Nucleus accumbens (tissue), 56 donors: ENCODE results near the gene PDZD7.

ENCODE experiments used
- DNase-seq, 56 donors: peaks; one replicate each; lab custom pipeline; 2025; lab: John Stamatoyannopoulos, UW

Gene PDZD7

DNA sequence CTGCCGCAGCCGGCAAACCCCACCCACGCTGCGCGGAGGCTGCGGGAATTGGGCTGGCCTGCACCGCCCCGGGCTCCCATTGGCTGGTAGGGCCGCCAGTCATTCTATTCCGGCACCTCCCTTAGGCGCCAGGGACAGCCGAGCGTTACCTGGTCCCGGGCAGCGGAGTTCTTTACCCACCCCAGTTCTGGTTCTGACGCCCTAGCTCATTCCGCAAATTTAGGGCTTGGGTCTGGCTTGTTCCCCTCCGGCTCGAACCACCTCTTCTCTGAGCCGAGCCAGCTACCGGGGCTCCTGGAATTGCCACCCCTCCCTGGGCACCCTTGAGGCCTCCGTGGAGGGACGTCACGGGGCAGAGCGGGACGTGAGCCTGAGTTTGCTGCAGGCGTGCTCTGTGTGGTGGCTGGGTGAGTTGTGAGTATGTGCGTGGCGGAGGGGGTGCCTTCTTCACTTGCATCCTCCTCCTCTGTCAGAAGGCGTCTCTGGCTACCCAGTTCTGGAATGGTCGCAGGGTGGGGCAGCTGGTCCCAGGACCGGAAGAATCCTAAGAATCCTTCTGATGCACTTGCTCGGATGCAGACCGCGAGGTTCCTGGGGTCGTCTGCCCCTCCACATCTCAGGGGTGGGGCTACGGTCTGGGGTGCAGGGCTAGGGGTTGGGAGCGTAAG, at the start of gene PDZD7, which contains the start of gene SFXN3:
TSS of gene PDZD7 (minus strand) at position 2 of the 668 bp plus-strand sequence. CDS start 910 bp downstream, outside the sequence.
TSS of gene SFXN3 (plus strand) at position 107 of the 668 bp plus-strand sequence. CDS start 3,461 bp downstream, outside the sequence.
- DNase-seq: peak; percentile 64 to 98 (median 92)

DNA sequence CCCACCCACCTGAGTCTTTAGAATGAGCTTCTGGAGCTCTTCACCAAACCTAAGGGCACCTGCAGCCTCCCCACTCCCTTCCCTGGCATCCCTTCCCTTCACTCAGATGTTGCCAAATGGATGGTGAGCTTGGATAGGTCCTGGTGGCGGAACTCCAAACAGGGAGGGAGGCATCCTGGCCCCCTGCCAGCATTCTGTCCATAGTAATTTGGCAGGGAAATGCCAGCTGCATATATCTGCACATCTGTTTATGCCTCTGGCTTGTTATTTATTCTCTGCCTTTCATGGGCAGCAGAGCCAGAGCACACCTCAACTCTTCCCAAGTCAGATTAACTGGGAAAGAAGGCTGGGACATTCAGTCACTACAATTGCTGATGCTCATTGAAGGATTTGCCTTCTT, 48.9 kb upstream of the PDZD7 start:
- DNase-seq: no peak

DNA sequence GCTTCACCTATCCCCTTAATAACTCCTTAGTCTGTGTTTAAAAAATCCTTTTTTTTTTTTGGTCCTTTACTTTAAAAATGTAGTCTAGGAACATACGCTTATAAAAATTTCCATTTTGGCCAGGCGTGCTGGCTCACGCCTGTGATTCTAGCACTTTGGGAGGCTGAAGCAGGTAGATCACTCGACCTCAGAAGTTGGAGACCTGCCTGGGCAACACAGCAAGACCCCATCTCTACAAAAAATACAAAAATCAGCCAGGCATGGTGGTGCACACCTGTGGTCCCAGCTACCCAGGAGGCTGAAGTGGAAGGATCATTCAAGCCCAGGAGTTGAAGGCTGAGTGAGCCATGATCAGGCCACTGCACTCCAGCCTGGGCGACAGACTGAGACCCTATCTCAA, 45.7 kb upstream of the PDZD7 start:
- no peak for DNase-seq

DNA sequence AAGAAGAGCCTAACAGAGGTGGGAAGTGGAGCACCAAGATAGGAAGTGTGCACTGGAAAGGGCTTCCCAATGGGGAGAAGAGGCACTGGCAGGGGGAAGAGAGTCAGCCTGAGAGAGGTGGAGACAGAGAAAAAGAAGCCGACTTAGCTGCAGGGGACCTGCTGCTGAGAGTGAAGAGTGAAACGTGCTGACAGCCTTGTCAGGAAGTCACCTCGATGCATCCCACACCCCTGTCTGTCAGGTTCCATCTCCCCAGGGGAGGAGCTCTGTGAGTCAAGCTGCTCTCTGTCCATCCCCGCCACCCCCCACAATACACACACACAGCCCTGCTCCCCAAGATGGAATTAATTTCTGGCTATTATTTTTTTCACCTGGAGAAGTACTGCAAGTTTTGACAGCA, 44.8 kb upstream of the PDZD7 start:
- peak in 1 of 56 donors; percentile 15 for DNase-seq

DNA sequence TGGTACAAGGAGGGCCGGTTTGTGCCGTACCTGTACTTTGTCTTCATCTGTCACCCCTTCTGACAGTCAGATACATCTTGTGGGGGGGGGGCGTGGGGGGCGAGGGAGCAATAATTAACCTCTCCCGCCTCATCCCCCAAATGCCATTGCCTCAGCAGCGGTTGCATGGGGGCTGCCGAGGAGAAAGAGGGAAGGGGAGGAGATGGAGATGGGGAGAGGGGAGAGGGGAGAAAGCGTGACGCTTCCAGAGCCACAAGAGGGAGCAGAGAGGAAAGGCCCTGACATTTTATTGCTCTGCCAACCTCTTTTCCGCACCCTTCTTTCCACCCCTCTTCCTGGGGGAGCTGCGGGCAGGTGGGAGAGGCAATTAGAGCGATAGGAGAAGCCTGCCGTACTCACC, 42.7 kb upstream of the PDZD7 start:
- DNase-seq: no peak

DNA sequence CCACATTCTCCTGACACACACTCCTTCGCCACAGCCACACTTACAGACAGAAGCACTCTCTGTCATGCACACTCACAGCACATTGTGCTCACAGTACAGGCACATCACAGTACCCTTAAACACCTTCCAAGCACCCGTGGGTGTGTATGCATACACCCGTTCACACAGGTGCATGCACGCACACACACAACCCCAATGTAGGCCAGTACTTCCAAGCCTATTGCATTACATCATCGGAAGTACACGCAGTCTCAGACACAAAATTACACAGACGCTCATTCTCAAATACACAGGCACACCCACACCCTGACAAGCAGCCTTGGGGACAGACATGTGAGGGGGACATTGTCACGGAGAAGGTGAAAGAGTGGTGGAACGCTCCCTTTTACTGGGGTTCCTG, 42.0 kb upstream of the PDZD7 start:
- peak in 4 of 56 donors; percentile 16 to 34 (median 27) for DNase-seq

DNA sequence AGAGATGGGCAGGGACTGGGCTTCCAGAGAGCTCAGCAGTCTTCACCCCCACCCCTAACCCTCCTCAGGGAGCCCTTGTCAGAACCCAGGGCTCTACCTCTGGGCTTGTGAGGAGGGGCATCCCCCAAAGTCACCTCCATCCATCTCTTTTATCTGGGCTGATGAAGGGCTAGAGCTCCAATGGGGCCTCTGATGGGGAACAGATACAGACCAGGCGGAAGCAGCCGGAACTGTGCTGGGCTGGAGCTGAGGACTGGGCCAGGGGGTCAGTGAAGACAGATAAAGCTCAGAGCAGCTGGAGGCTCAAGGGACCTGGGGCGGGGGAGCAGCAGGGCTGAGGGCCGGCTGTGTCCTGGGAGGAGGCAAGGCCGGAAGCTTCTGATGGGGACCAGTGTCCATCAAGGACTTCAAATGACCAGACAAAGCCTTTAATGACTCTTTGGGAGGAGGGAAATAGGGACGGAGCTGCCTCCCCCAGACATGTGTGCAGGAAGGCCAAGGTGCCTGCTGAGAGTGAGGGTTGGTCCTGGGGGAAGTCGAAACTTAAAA, 41.0 kb upstream of the PDZD7 start:
- no peak for DNase-seq

DNA sequence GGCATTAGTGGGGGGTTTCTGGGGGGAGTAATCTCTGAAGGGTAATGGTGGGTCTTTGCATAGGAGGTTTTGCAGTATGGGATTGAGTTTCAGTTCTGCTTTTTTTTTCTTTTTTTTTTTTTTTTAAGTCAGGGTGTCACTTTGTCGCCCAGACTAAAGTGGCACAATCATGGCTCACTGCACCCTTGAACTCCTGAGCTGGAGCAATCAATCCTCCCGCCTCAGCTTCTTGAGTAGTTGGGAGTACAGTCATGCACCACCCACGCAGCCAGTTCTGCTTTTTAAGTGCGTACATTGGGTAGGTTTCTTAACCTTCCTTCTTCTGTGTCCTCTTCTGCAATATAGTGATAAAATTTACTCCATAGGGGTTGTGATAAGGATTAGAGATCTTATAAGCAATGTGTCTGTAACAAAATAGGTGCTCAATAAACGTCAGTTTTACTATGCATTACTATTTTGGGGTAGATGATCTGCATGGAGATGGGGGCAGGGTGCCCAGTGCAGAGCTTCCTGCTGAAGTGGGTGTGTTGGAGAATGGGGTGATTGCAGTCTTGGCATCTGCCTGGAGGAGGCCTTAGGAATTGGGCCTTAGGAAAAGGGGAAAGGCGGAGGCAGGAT, 40.4 kb upstream of the PDZD7 start:
- peak in 29 of 56 donors; percentile 3 to 84 (median 40) for DNase-seq

DNA sequence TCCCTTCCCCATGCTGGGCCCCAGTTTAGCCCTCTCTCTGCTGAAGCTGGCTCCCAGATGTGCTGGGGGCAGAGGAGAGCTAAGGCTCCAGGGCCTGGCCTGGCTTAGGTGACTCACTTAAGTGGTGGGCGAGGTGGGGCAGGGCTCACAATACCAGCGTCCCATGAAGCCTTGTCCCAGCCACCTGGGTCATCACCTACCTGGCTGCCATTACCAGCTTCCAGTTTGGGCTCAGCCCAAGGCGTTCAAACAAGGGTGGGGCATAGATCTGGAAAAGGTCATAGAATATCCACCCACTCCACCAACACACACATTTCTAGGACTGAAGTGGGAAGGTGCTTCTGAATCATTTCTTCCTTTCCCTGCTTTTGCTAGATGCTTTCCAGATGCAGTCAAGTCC, 39.2 kb upstream of the PDZD7 start:
- DNase-seq: no peak

DNA sequence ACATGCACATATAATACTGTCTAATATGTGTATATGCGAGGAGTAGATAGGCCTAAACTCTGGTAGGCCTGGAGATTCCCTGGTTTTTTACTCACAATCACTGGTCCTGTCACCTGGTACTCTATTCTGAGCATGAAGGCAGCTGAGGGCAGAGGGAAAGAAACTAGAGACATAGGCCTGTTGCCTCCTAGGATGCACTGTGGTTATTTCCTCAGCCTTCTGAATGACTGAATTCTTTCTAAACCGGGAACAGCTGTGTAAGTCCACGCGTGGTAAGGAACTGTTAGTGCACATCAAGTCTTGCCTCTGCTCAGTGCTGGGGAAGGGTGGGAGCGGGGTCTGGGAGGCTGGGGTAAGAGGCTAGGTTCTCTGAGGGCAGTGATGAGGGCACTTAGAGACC, 38.5 kb upstream of the PDZD7 start:
- DNase-seq: no peak

DNA sequence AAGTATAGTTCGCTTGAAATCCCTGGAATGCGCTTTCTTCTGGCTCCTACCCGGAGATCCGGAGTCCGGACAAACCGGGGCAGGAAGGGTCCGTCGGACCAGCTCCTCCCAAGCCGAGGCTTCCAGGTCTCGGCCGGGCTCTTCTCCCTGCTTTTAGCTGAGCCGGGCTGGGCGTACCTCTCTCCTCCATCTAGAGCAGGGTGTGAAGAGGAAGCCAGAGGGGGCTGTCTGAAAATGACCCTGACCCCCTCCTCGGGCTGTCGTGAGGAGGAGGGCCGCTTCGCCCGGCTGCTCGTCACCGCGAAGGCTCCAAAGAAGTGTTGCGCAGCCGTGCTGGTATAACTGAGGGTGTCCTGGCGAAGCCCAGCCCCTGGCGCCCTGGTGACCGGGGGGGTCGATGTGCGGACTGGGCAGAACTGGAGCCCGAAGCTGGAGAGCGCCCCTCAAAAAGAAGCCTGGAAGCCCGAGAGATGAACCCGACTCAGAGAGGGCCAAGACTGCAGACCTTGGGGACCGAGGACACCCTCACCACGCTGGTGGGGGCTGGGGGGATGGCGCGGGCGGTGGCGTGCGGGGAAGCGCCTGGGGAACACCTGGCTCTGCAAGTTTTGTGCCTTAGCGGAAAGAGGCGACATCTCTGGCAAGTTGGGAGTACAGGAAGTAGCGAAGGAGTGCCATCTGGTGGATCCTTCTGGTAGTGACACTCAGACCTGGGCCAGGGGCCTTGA, 36.6 kb upstream of the PDZD7 start:
- peak in 50 of 56 donors; percentile 6 to 83 (median 46) for DNase-seq

DNA sequence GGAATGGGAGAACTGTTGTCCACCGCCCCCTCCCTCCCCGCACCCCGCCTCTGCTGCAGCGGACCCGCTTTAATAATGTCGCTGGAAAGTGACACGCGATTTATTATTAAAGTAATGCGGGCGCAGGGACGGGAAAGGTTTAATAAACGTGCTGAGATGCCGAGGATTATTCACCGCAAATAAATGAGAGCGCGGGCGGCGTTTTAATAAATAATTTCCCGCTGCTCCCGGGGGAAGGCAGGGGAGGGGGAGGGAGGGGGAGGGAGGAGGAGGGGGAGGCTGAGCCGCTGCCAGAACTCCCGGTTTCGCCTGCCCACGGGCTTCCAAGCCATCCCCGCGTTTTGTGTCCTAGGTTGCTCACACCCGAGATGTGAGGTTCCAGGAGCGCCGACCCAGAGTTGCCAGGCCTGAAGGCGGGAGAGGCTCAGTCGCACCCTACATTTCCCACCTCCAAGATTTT, 36.0 kb upstream of the PDZD7 start:
- peak in 3 of 56 donors; percentile 21 to 36 (median 22) for DNase-seq

DNA sequence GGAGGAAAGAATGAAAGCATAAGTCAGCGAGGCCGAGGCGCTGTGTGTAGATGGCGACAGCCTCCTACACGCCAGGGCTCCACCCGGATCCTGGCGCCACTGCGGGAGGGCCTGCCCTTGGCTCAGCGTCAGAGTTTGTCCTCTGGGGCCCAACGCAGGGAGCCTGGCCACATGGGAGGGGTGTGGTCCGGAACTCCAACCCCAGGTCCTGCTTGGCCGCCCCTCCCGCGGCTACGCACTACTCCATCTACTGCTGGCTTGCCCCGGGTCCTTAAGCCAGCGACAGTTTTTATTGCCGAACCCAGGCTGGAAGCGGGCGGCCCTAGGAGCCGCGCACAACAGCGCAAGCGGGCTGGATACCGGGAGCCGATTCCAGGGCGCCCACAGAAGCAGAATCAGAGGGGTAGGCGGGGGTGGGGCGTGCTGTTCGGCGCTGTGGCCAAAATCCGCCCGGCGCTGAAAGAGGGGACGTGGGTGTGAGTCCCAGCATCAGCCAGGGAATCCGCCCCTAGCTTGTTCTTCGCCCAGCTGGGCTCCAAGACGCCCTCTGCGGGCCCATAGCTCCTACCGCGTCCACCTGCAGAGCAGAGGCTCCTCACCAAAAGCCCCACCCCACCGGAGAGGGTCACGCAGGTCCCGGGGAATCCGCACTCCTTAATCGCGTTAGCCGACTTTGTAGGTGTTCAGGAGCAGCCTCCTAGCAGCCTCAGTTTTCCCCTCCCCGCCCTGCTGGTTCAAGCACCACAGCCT, 35.4 kb upstream of the PDZD7 start:
- peak in 13 of 56 donors; percentile 1 to 71 (median 22) for DNase-seq

DNA sequence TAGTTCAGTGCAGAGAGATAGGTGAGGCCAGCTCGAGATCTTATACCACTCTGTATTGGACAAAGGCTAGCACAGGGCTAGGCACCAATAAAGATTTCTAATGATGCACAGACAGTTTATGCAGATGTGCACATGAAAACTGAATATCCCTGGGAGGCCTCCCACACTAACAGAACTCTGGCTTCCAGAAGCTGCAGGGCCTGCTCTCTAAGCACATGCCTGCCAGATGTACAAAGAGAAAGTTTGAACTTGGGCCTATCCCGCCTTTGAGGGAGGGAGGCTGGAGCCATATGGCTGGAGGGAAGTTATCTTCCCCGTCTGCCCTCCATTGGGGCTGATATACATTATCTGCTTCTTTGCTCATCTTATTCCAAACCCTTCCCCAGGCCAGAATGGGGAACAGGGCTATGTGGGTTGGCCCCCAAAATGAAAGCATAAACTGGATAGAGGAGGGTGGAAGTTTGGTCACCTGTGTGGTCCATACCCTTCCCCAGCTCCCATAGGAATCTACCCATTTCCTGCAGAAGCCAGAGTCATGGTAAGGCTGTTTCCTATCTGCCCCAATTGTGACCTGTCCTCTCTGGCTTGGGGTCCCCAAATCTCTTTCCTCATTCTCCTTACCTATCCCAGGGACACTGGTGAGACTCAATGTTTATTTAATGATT, 34.7 kb upstream of the PDZD7 start:
- no peak for DNase-seq

DNA sequence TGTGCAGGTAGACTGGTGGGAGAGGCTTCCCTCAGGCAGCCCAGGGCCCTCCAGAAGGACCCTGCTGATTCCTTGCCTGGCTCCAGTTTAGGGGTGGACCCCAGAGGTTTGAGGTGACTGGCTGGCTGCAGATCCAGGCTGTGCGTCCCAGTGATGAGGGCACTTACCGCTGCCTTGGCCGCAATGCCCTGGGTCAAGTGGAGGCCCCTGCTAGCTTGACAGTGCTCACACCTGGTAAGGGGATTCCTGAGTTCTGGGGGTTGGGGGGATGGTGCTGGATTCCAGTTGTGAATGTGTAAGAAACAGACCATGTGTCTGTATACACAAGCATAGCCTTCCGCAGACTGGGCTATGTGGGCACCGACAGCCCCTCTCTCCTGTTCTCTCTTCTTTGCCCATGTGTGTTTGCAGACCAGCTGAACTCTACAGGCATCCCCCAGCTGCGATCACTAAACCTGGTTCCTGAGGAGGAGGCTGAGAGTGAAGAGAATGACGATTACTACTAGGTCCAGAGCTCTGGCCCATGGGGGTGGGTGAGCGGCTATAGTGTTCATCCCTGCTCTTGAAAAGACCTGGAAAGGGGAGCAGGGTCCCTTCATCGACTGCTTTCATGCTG, 33.6 kb upstream of the PDZD7 start:
- DNase-seq: no peak

DNA sequence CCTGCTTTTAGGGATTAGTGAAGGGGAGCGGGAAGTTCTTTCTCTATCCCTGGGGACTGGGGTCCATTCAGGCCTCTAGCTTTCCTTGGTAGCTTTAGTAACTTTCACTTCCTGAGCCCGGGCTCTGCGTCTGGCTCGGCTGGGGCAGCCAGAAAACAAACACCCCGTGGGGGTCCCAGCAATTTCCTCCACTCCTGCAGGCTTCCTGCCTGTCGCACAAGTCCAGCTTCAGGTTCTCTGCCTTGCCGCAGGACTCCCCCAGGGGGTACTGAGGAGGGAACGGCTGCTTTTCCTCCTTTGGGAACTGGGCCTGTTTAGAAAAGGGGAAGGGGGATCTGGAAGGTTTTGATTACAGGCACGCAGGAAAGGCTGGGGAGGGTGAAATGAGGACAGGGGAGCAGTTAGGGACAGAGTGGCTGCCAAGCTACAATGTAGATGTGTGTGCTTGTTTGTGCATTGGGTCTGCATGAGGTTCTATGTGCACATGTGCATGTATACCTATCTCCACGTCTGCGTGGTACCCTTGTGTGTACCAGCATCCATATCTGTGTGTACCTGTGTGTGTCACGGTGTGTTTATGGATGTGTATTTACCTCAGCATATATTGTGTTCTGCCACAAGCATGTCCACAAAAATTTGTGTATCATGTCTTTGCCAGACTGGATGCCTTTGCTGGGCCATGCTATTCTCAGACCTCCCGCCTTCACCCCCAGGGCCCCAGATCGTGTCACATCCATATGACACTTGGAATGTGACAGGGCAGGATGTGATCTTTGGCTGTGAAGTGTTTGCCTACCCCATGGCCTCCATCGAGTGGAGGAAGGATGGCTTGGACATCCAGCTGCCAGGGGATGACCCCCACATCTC, 32.9 kb upstream of the PDZD7 start:
- DNase-seq: no peak

DNA sequence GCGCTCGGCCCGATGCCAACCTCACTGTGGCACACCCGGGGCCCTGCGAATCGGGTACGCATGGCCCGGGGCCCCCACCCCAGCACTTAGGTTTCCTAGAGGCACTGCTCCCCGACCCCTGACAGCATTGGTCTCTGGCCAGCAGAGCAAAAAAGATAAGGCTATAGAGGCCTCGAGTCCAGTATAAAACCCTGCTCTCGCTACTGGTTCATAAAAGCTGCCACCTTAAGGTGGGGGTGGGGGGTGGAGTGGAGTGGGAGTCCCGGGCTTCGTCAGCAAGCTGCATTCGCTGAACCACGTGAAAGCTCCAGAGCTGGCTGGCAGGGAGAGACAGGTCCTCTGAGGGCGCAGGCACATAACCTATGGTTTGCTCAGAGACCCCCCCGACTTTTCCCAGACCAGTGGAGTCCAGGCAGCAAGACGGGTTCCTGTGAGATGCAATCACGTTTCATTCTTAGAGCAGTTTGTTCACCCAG, 32.2 kb upstream of the PDZD7 start:
- DNase-seq: peak in 8 of 56 donors; percentile 6 to 41 (median 18)
